ENCODE data around the gene BRCA1. TPM values are rescaled to one million over a fixed set of nuclear protein-coding genes. Genes with fewer than 3 reads are reported as not detected.

BRCA1 gene
- total and polyA plus RNA-seq, 2 donors (not counting 1 experiment from before 2014, with no cell fraction given), result 7.5 to 9.9 TPM

- no peaks in the 10 kb centered on the region for H3K27me3 ChIP-seq (ENCODE audit: control insufficient read depth, insufficient read depth, low read length)
- no peak overlapping the region for H3K27ac ChIP-seq (ENCODE audit: insufficient read depth, low read length)
- H4K20me1 ChIP-seq (ENCODE audit: control insufficient read depth, extremely low read depth, insufficient read depth, low read length), result no peaks in the 10 kb centered on the region
- H3K9me3 ChIP-seq (ENCODE audit: control insufficient read depth, insufficient read depth, low read depth, low read length), result no peaks in the 10 kb centered on the region
- no peak for DNase-seq (ENCODE audit: low read depth in 2 of 2)
- H3K4me2 ChIP-seq (ENCODE audit: extremely low read depth, insufficient read depth, low read length), result peak overlapping the region; percentile 64
- peaks cover 15% of the 10 kb centered on the region for H3K79me2 ChIP-seq (ENCODE audit: control insufficient read depth, insufficient read depth, low read length)
- TF ChIP-seq EZH2 (IDR thresholded peaks at IDR 0.05; ENCODE audit: low read length, missing control alignments), result peak; percentile 57
- TF ChIP-seq, protein P1, sequence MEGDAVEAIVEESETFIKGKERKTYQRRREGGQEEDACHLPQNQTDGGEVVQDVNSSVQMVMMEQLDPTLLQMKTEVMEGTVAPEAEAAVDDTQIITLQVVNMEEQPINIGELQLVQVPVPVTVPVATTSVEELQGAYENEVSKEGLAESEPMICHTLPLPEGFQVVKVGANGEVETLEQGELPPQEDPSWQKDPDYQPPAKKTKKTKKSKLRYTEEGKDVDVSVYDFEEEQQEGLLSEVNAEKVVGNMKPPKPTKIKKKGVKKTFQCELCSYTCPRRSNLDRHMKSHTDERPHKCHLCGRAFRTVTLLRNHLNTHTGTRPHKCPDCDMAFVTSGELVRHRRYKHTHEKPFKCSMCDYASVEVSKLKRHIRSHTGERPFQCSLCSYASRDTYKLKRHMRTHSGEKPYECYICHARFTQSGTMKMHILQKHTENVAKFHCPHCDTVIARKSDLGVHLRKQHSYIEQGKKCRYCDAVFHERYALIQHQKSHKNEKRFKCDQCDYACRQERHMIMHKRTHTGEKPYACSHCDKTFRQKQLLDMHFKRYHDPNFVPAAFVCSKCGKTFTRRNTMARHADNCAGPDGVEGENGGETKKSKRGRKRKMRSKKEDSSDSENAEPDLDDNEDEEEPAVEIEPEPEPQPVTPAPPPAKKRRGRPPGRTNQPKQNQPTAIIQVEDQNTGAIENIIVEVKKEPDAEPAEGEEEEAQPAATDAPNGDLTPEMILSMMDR (conservative IDR thresholded peaks at IDR 0.05 in 1 of 2, IDR thresholded peaks at IDR 0.05 in 1 of 2; ENCODE audit: low read depth in 1 of 2, low read length in 2 of 2), result no peak
- no peak overlapping the region for H3K9ac ChIP-seq (ENCODE audit: insufficient read depth, low read length)
- no peaks in the 10 kb centered on the region for H3K36me3 ChIP-seq (ENCODE audit: control insufficient read depth, insufficient read depth, low read length)
- H2AFZ ChIP-seq (ENCODE audit: low read length), result no peak overlapping the region
- H3K4me1 ChIP-seq (ENCODE audit: control insufficient read depth, extremely low read depth, insufficient read depth, low read length), result peaks cover 8% of the 10 kb centered on the region
- H3K4me3 ChIP-seq (replicated peaks in 1 of 4; ENCODE audit: control extremely low read depth in 1 of 4, insufficient read depth in 1 of 4, low read depth in 3 of 4, low read length in 4 of 4), result peak overlapping the region in 1 of 4 experiments; percentile 42
Observed at GRCh38 chr17:43025290-43025657, 99.9 kb downstream of the BRCA1 start.

GRCh38 chr17:43024407-43025289 lies 100.5 kb downstream of the BRCA1 start, which contains the start of gene RND2:
Gene RND2 (plus strand): TSS chr17:43025231. CDS start chr17:43025348, 117 bp downstream.
- H3K9ac ChIP-seq (ENCODE audit: insufficient read depth, low read length), result peak within 1 kb of the TSS; percentile 58
- H3K27ac ChIP-seq (ENCODE audit: insufficient read depth, low read length), result peak within 1 kb of the TSS; percentile 43
- H2AFZ ChIP-seq (ENCODE audit: low read length), result peak within 1 kb of the TSS; percentile 91
- H4K20me1 ChIP-seq (ENCODE audit: control insufficient read depth, extremely low read depth, insufficient read depth, low read length), result no peaks in the 10 kb centered on the region
- peak within 1 kb of the TSS; percentile 59 to 76 (median 68) for H3K4me3 ChIP-seq (replicated peaks in 1 of 4; ENCODE audit: control extremely low read depth in 1 of 4, insufficient read depth in 1 of 4, low read depth in 3 of 4, low read length in 4 of 4)
- no peaks in the 10 kb centered on the region for H3K27me3 ChIP-seq (ENCODE audit: control insufficient read depth, insufficient read depth, low read length)
- DNase-seq (ENCODE audit: low read depth in 2 of 2), result peak; percentile 93 to 95
- H3K79me2 ChIP-seq (ENCODE audit: control insufficient read depth, insufficient read depth, low read length), result peaks cover 20% of the 10 kb centered on the region
- H3K9me3 ChIP-seq (ENCODE audit: control insufficient read depth, insufficient read depth, low read depth, low read length), result no peaks in the 10 kb centered on the region
- no peaks in the 10 kb centered on the region for H3K36me3 ChIP-seq (ENCODE audit: control insufficient read depth, insufficient read depth, low read length)
- H3K4me2 ChIP-seq (ENCODE audit: extremely low read depth, insufficient read depth, low read length), result peak within 1 kb of the TSS; percentile 100
- TF ChIP-seq EZH2 (IDR thresholded peaks at IDR 0.05; ENCODE audit: low read length, missing control alignments), result no peak
- TF ChIP-seq, protein P1 (conservative IDR thresholded peaks at IDR 0.05 in 1 of 2, IDR thresholded peaks at IDR 0.05 in 1 of 2; ENCODE audit: low read depth in 1 of 2, low read length in 2 of 2), result peak; percentile 81 to 92
- H3K4me1 ChIP-seq (ENCODE audit: control insufficient read depth, extremely low read depth, insufficient read depth, low read length), result peaks cover 13% of the 10 kb centered on the region

- H2AFZ ChIP-seq (ENCODE audit: low read length), result peak within 1 kb of the TSS; percentile 70
- no peaks in the 10 kb centered on the region for H3K27me3 ChIP-seq (ENCODE audit: control insufficient read depth, insufficient read depth, low read length)
- H3K79me2 ChIP-seq (ENCODE audit: control insufficient read depth, insufficient read depth, low read length), result peaks cover 33% of the 10 kb centered on the region
- peak; percentile 63 to 74 for DNase-seq (ENCODE audit: low read depth in 2 of 2)
- peak within 1 kb of the TSS; percentile 81 for H3K27ac ChIP-seq (ENCODE audit: insufficient read depth, low read length)
- H3K4me3 ChIP-seq (replicated peaks in 1 of 4; ENCODE audit: control extremely low read depth in 1 of 4, insufficient read depth in 1 of 4, low read depth in 3 of 4, low read length in 4 of 4), result peak within 1 kb of the TSS; percentile 74 to 96 (median 78)
- H3K9ac ChIP-seq (ENCODE audit: insufficient read depth, low read length), result peak within 1 kb of the TSS; percentile 71
- H3K4me2 ChIP-seq (ENCODE audit: extremely low read depth, insufficient read depth, low read length), result peak within 1 kb of the TSS; percentile 80
- no peaks in the 10 kb centered on the region for H3K9me3 ChIP-seq (ENCODE audit: control insufficient read depth, insufficient read depth, low read depth, low read length)
- TF ChIP-seq, protein P1 (conservative IDR thresholded peaks at IDR 0.05 in 1 of 2, IDR thresholded peaks at IDR 0.05 in 1 of 2; ENCODE audit: low read depth in 1 of 2, low read length in 2 of 2), result no peak
- no peak for TF ChIP-seq EZH2 (IDR thresholded peaks at IDR 0.05; ENCODE audit: low read length, missing control alignments)
- H3K4me1 ChIP-seq (ENCODE audit: control insufficient read depth, extremely low read depth, insufficient read depth, low read length), result peaks cover 17% of the 10 kb centered on the region
- H3K36me3 ChIP-seq (ENCODE audit: control insufficient read depth, insufficient read depth, low read length), result peaks cover 9% of the 10 kb centered on the region
- no peaks in the 10 kb centered on the region for H4K20me1 ChIP-seq (ENCODE audit: control insufficient read depth, extremely low read depth, insufficient read depth, low read length)
Observed at GRCh38 chr17:43021741-43022512, 103.2 kb downstream of the BRCA1 start, which contains the start of gene VAT1. Gene VAT1 (minus strand): TSS chr17:43022385. CDS start chr17:43022322, 63 bp downstream.

All from fibroblast of lung (primary cell).